GM18508 (cell line): ENCODE results near the gene RNASET2.

ENCODE experiments used
- ATAC-seq: cut with Tn5 transposase; IDR thresholded peaks from one replicate; pipeline ENCODE4 v1.9.1; 2021; ENCODE audit warnings: moderate number of reproducible peaks; ENCODE audit not compliant: insufficient read depth, unreplicated experiment

Gene RNASET2

DNA sequence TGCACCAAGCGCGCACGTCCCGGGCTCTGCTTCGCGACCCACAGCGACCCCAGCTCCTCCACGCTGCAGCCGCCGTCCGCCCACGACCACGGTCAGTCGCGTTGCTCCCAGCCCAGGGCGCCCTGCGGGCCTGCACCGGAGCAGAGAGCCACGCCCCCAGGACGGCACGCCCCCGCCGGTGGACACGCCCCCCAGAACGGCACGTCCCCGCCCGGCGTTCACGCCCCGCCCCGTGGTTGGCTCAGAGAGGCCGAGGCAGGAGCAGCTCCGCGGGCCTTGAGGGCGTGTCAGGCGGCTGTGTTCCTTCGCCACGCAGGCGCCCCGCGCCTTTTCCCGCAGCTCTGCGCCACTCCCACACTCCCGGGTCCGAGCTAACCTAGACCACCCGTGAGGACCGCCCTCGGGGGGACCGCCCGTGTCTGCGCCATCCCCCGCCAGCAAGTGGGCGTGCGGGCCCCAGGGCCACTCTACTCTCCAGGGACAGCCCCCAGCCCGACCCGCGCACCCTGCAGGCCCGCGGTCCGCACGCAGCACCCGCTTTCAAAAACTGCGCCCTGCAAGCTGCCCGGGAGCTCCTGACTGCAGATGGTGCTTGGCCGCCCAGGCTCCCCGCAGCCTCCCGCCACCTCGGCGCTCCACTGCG lies at the start of gene RNASET2:
Gene RNASET2, minus strand, starts transcription at position 107 of the 643 bp plus-strand sequence. CDS start 368 bp downstream, outside the sequence.
- ATAC-seq, result peak; percentile 34

- ATAC-seq, result no peak
Observed at GRCh38 chr6:167005350-167006159, 49.2 kb upstream of the RNASET2 start.

- ATAC-seq, result no peak
Observed at GRCh38 chr6:167000759-167001158, 44.4 kb upstream of the RNASET2 start.

DNA sequence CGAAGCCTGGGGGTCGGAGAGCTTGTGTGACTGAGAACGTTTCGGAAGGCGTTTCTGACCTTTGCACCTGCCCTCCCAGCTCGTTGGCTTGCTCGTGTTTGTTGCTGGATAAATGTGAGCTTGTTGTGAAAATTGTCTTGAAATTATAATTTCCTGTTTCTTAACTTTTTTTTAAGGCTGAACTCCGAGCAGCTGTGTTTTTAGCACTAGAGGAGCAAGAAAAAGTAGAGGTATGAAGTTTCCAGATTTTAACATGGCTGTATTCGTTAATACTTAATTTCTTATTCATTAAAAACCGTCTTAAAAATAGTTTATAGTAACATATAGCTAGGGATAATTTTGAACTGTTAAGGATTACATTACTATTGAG lies 43.5 kb upstream of the RNASET2 start:
- no peak for ATAC-seq

DNA sequence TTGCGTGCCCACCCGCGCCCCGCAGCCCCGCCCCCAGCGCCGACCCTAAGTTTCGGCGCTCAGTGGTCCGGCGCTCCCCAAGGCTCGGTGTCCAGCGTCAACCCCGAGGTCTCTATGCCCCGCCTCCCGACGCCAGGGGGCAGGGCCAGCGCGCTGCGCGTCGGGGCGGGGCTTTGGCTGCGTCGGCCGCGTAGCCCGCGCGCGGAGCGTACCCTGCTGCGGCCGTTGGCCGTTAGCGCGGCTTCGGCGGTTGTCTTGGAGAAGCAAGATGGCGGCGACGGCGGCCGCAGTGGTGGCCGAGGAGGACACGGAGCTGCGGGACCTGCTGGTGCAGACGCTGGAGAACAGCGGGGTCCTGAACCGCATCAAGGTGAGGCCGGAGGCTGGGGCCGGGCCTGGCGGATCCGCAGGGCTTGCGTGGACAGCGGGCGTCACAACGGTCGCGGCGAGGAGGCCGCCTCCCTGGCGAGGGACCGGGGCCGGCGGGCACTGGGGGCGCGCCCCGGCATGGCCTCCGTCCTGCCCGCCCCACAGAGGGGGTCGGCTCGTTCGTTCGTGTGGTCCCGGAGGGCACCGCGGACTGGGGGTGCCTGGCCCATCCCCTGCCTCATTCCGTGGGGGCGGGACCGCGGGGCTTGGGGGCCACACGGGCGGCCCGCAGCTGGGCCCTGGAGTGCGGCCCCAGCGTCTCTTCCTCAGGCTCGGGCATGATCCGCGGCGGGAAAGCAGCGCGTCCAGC lies 43.0 kb upstream of the RNASET2 start, which contains the start of gene CEP43:
Gene CEP43, plus strand, starts transcription at position 253 of the 739 bp plus-strand sequence. Its CDS starts 16 bp downstream, at position 269.
- peak; percentile 59 for ATAC-seq

- ATAC-seq, result peak; percentile 51
Observed at GRCh38 chr6:166998256-166999144, 42.1 kb upstream of the RNASET2 start.

DNA sequence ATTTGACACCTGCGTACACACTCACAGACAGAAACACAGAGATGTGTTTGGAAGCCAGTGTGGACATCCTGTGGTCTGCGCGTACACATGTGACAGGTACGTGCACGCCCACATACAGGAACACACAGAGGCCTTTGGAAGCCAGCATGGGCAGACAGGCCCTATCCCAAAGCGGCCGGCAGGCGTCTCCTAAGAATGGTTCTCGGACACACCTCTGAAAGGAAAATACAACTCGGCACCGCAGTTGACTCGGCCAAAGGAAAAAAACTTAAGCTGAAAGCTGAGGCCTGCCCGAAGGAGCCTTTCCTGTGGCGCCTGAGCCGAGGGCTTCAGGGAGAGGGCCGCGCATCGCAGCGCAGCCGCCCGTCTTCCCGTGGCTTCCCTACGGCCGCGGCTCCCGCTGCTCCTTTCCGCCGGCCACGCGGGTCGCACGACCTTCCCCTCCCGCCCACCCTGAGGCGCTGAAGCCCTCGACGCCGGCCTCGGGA lies 41.5 kb upstream of the RNASET2 start:
- ATAC-seq, result no peak

DNA sequence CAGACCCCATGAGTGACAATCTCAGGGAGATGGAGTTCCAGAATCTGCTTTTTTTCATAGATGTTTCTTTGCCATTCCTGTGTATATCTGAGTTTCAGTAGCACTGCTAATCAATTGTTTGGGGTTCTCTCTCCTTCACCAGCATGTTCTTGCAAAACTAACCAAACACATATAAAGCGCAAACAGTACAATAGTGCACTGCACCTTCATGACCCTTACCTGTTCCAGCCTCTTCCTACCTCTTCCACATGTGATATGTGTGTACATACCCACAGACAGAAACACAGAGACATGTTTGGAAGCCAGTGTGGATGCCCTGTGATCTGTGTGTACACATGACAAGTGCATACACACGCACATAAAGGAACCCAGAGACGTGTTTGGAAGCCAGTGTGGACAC lies 41.0 kb upstream of the RNASET2 start:
- no peak for ATAC-seq

DNA sequence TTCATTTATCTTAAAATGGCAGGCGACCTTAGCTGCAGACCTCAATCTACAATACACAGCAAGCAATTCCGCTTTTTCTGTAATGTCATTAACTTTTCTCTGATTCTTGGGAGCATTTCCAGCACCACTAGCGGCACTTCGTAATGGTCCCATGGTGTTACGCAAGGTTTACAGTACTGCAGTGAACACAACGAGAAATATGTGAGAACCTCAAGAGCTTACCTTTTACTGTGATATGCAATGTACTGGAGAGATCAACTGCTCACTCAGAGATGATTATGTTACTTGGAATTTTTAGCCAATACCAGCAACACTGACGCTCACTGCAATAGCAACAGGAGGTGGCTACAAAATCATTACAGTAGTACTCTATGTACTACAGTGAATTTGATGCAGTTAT lies 40.1 kb upstream of the RNASET2 start:
- ATAC-seq, result no peak

DNA sequence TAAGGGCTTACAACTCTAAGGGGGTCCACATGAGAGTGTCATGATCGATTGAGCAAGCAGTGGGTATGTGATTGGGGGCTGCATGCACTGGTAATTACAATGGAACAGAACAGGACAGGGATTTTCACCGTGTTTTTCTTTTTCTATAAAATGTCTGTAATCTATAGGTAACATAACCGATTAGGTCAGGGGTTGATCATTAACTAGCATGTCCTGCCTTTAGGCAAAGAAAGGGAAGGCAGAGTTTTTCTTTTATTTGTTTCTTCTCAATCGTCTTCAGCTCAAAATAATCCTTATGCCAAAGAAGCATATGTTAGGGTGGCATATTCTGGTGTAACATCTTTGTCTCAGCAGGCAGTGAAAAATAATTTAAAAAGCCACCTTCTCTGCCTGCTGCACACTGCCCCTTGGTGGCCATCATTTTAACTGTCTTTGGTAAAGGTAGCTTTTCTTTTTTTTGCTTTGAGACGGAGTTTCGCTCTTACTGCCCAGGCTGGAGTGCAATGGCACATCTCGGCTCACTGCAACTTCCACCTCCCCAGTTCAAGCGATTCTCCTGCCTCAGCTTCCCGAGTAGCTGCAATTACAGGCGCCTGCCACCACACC lies 33.2 kb upstream of the RNASET2 start:
- ATAC-seq, result no peak

- ATAC-seq, result no peak
Observed at GRCh38 chr6:166988674-166989201, 32.4 kb upstream of the RNASET2 start.

- ATAC-seq, result no peak
Observed at GRCh38 chr6:166987930-166988329, 31.6 kb upstream of the RNASET2 start.

DNA sequence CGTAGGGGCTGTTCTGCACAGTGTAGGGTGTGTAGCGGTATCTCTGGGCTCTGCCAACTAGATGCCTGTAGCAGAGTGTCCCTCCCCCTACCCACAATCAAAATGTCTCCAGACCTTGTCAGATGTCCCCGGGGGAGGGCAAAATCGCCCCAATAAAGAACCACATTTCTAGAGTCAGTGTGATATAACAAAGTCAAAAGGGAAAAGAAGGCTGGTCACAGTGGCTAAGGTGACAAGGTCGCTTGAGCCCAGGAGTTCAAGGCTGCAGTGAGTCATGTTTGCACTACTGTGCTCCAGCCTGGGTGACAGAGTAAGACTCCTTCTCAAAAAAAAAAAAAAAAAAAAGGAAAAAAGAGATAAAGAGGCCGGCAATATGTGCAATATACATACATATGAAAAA lies 31.1 kb upstream of the RNASET2 start:
- no peak for ATAC-seq

- no peak for ATAC-seq
Observed at GRCh38 chr6:166980738-166981137, 24.4 kb upstream of the RNASET2 start.

- ATAC-seq, result no peak
Observed at GRCh38 chr6:166977621-166978525, 21.5 kb upstream of the RNASET2 start.

DNA sequence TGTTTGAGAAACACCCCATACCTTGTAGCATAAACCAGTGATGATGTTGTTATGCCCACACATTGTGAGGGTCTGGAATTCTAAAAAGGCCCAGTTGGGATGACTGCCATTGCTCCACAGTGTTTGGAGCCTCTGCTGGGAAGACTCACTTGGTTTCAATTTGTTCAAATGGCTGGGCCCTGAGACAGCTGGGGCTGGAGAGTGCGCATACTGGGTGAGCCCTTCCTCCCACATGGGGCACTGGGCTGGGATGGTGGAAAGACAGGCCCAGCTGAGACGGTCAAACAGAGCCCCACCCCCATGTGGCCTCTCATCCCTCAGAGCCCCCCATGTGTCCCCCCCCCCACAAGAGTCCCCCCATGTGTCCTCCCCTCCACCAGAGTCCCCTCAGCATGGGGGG lies 20.3 kb upstream of the RNASET2 start:
- ATAC-seq, result no peak

- no peak for ATAC-seq
Observed at GRCh38 chr6:166972101-166972500, 15.8 kb upstream of the RNASET2 start.

- no peak for ATAC-seq
Observed at GRCh38 chr6:166971271-166971670, 14.9 kb upstream of the RNASET2 start.
